Putamen (tissue), 1 donor: ENCODE data around the gene GRAMD4.
"Not testable (repeated sequence)": the region's sequence is repeated elsewhere in the genome, so short reads cannot be mapped to it uniquely, and the experiment has no call there.

Experiments used
- DNase-seq: peaks from one replicate; pipeline ENCODE4 v3.0.0-alpha.2; 2016; ENCODE audit warnings: low spot score

GRAMD4 gene

DNA sequence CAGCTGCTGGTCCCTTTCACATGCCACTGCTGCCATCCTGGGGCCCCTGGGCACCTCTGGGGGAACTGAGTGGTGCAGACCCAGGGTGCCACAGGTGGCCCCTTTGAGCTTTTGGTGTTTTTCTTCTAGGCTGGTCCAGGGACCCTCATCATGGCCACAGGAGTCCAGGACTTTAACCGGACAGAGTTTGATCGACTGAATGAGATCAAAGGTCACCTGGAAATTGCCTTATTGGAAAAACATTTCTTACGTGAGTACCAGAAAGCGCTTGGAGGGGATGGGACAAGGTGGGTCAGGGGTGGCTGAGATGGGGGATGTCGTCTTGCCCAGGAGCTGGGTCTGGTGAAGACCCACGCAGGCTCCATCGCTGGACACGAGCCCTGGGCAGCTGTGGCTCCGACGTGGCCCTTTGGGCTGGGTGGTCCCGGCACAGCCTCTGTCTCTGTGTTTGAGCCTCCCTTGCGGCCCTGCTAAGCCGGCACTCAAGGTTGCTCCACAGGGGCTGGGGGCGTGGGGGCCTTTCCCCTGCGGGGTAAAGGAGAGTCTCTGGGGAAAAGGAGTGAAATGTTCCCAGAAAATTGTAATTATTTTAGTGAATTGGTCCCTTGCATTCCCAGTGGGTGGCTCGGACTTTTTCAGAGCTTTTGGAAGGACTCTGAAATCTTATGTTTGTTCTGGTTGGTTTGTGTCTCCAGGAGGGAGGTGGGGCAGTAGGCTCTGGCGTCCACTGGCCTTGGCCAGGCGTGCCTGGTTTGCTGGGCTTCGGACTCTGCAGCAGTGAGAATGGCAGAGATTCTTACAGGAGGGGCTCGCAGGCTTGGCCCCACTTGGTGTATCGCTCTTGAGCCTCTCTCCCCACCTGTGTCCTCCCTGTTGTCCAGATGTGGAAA is 17.8 kb downstream of the GRAMD4 start:
- no peak for DNase-seq

DNA sequence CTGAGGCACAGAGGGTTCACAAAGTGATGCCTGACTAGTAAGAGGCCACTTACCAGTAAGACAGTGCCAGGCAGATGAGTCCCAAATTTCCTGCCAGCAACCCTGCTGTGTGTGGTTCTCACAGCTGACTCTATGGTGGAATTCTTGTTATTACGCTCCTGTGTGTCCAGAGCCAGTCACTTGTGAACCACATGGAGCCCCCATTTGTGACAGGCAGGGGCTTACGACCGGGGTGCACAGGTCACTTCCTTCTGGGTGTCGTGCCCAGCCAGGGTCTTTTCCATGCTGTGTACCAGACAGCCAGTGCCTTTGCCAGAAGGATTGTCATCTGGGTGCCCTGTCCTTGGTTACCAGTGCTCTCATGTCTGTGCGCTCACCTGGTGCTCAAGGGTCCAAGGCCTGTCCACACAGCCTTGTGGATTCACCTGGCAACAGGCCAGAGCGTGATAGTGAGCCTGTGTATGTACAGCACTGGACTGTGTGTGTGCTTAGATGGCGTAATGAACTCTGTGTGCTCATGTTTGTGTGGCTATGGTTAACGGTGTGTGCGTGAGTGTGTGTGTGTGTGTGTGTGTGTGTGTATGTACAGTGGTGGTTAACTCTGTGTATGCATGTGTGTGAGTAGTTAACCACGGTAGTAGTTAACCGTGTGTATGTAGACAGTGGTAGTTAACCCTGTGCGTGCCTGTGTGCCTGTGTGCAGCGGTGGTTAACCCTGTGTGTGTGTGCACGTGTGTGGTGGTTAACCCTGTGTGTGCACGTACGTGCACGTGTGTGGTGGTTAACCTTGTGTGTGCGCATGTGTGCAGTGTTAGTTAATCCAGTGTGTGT is 18.6 kb downstream of the GRAMD4 start:
- DNase-seq = no peak

DNA sequence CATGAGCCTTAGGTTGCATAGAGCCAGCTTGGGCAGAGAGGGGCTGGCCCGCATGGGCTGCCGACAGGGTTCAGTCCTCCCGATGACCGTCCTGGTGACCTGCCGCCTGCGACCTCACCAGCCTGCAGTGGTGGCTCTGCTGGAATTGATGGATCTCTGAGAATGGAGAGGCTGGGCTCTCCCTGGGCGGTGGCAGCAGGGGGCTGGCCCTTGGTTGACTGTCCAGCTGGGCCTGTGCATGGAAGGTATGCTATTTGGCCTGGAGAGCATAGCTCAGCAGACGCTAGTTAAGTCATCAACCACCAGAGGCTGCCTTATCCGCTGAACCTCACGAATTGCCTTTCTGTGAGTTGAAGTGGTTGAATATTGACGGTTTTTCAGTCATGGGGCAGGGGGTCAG is 19.7 kb downstream of the GRAMD4 start:
- no peak for DNase-seq

DNA sequence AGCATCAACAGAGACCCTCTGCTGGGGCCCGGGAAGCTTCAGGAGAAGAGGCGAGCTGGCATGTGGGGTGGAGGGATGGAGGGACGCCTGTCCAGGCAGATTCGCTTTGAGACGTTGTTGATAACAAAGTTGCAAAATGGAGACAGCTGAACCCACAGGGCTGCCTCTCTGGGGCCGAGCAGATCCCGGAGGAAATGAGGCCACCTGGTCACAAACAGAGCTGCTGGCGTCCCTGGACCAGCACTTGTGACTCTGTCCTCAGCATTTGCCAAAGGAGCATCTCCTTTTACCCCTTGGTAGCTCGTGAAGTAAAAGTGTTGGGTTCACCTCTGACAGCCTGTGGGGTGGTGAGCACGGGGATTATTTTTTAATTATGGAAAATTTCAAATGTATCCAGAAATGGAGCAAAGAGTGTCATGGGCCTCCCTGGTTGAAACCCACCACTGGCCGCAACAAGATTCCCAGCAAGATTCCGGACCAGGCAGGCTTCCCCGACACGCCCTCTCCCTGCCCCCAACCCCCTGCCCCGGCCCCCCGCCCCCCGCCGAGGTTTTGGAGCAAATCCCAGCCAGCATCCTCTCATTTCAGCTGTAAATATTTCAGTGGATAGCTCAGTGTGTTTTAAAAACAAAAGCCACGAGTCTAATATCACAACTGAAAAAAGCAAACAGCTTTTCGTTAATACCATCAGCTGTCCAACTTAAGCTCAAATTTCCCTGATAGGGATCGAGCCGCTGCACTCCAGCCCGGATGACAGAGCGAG is 20.3 kb downstream of the GRAMD4 start:
- DNase-seq = no peak

GRCh38 chr22:46641811-46642266 is 21.7 kb downstream of the GRAMD4 start:
- no peak for DNase-seq

DNA sequence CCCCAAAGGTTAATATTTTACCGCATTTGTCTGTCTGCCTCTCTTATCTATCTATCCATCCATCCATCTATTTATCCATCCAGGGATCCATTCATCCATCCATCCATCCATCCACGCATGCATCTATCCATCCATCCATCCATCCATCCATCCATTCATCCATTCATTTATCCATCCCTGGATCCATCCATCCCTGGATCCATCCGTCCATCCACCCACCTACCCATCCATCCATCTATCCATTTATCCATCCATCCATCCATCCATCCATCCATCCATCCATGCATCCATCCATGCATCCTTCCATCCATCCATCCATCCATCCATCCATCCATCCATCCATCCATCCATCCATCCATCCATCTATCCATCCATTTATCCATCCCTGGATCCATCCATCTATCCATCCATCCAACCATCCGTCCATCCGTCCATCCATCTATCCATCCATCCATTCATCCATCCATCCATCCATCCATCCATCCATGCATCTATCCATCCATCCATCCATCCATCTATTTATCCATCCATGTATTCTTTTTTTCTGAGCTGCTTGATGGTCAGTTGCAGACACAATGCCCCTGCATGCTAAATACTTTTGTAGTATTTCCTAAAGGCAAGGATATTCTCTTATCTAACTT is 22.8 kb downstream of the GRAMD4 start:
- not testable (repeated sequence) for DNase-seq

GRCh38 chr22:46646531-46647215 is 26.5 kb downstream of the GRAMD4 start:
- no peak for DNase-seq

DNA sequence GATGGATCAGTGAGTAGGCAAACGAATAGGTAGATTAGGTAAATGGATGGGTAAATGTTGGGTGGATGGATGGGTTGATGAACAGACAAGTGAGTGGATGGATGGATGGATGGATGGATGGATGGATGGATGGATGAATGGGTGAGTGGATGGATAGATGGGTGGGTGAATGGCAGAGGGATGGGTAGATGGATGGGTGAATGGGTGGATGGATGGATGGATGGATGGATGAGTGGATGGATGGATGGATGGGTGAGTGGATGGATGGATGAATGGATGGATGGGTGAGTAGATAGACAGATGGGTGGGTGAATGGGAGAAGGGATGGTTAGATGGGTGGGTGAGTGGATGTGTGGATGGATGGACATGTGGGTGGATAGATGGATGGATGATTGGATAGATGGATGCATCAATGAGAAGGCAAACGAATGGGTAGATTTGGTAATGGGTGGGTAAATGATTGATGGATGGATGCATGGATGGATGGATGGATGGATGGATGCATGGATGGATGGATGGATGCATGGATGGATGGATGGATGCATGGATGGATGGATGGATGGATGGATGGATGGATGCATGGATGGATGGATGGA is 28.1 kb downstream of the GRAMD4 start:
- not testable (repeated sequence) for DNase-seq

GRCh38 chr22:46649141-46650077 is 29.2 kb downstream of the GRAMD4 start:
- DNase-seq = no peak

DNA sequence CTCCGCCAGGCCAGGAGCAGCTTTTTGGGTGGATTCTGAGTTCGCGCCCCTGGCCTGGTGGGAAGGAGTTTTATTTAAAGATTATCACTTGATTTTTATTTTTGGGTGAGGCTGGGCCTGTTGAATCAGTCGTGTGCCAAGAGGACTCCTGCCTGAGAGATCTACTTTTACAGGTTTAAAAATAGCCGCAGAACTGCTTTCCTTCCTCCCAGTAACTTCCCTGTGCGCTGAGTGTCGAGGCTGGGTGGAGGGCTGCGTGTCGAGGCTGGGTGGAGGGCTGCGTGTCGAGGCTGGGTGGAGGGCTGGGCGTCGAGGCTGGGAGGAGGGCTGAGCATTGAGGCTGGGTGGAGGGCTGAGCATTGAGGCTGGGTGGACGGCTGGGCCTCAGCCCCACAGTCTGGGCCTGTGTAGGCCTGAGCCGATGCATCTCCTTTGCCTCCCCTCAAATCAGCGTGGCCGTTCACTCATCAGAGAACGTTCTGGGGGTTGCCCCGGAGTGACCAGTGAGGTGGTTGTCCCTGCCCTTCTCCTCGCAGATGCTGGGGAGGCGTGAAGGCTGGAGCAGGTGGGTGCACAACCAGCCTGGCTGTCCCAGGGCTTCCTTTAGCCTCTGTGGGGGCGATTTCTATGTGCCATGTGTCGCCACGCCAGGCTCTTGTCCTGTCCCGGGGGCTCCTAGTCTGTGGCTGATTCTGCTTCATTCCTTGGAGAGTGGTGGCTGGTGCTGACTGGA is 30.1 kb downstream of the GRAMD4 start:
- DNase-seq = no peak

DNA sequence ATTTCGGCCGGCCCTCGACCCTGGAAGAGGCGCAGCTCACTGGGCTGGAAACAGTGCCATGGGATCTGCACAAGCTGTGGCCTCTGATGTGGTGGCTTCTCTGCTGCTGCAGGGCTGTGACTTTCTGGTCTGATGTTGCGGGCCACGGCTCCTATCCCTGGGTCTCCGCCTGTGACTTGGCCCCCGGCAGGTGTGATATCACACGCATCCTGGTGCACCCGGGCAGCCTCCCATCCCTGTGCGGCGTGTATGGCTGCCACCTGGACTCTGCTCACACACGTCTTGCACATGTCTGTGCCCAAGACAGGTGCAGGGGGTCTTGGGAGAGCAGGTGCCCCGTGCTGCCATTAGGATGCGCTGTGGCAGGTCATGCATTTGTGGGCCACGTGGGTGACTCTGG is 31.1 kb downstream of the GRAMD4 start:
- DNase-seq = no peak

- DNase-seq = no peak
These were observed 32.1 kb downstream of the GRAMD4 start for GRCh38 chr22:46652081-46652846.

- DNase-seq = no peak
These were observed 32.7 kb downstream of the GRAMD4 start for GRCh38 chr22:46652847-46653331.

DNA sequence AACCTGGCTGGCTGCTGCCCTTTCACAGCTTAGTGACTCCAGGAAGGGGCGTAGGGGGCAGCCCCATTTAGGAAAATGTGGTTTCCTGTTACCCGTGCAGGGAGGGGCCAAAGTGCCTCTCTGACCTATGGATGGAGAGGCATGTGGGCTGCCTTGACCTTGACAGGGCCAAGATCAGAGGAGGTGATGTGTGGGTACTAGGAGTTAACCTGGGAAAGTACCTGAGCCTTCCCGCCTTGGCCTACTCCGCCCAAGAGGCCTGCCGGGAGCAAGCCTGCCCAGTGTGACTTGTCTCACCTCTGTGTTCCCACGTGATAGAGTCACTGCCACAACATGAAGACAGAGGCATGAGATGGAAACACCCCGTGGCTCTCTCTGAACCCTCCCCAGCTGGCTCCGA is 33.4 kb downstream of the GRAMD4 start:
- no peak for DNase-seq

DNA sequence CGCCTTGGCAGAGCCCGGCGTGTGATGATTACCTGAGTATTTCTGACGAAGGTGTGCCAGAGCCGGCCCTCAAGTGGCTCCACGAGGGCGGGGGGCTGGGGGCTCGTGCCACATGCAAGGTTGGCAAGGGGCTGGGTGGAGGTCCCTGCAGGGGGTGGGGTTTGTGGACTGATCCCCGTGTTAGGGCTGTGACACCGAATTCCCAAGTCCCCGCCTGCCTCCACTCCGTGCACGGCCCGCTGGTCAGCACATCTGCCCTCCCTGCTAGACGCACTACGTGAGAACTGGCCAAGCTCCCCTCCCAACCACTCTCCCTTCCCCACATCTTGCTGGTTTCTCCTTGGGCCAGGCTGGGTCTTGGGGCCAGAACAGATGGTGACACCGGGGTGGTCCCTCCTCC is 34.2 kb downstream of the GRAMD4 start:
- DNase-seq = no peak

- no peak for DNase-seq
These were observed 34.9 kb downstream of the GRAMD4 start for GRCh38 chr22:46654927-46655595.

DNA sequence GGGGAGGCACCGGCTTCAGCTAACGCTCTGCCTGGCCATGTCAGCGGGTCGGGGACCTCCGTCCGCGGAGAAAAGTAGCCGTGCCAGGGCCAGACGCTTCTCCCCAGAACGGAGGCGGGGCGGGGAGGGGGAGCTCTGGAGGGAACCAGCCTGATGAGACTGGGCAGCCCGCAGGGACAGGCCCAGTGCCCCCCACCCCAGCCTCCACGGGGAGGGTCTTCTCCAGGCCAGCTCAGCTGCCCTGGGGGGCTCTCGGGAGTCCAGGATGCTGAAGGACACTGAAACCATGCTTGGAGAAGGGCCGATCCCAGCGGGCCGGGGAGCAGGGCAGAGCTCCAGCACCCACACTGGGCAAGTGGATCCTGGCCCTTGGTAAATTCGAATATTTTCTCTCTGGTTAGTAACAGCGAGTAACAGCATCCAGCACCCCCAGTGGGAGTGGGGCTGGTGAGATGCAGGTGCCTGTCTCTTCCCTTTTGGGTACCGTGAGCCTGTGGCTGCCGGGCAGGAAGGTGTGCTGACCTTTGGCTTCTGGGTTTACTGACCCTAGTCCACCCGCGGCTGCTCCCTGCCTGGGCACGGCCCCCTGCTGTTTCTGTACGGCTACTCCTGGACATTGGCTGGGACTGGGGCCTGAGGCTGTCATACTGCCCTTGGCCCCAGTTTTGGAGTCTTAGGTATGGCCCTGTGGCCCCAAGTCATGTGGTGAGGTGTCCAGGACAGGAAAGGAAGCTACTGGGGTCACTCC is 35.8 kb downstream of the GRAMD4 start:
- DNase-seq = no peak
